GM19238 (cell line): ENCODE measurements around the gene CTAGE9.
"Not testable (repeated sequence)": the region's sequence is repeated elsewhere in the genome, so short reads cannot be mapped to it uniquely, and the experiment has no call there.

Experiments
- DNase-seq: peaks from one replicate; pipeline ENCODE4 v3.0.0; 2011; ENCODE audit warnings: low spot score; ENCODE audit not compliant: insufficient read length

CTAGE9 gene

GRCh38 chr6:131728296-131728939 is 17.6 kb upstream of the CTAGE9 start:
- DNase-seq: no peak

DNA sequence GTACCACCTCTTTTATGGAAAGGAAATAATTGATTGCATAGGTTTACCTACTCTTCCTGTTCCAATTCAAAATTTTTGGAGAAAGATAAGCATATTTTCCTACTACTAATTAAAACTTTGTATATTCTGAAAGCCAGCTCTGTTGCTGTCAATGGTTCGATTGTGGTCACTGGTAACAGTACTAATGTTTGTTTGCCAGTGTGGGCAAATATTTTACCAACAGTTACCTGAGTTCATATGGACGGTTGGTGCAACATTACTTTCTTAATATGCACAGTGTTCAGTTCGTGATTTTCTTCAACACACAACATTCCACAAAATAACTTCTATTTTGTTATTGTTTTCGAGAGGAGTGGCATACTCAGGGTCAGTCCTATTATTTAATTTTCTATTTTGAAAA is 17.1 kb upstream of the CTAGE9 start:
- no peak for DNase-seq

DNA sequence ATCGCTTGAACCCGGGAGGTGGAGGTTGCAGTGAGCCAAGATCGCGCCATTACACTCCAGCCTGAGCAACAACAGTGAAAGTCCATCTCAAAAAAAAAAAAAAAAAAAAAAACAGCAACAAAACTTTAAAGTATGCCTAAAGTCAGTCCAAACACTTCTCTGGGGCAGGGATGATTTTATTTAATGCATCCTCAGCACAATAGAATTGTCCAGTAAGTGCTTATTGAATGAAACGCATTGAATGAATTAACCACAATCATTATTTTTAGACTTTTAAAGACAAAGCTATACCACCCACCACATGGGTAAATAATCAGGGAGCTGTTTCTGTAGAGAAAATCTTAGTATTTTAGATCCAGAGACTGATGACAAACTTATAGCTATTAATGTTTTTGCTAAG is 16.6 kb upstream of the CTAGE9 start:
- DNase-seq: no peak

DNA sequence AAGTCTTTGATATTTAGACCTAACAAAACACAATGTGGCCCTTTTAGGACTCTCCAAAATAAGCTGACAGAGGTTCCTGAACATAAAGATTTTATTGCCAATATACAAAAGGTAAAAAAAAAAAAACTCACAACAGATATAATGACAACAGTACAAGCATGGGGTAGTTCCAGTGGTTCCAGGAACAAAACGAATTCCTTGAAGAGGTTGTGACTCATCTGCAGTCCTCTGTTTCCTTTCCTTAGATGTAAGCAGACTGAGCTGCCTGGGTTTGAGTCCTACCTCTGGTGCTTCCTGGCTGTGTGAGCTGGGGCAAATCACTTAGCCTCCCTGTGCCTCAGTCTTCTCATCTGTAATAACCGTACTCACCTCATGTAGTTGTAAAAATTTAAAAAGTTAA is 13.3 kb upstream of the CTAGE9 start:
- no peak for DNase-seq

DNA sequence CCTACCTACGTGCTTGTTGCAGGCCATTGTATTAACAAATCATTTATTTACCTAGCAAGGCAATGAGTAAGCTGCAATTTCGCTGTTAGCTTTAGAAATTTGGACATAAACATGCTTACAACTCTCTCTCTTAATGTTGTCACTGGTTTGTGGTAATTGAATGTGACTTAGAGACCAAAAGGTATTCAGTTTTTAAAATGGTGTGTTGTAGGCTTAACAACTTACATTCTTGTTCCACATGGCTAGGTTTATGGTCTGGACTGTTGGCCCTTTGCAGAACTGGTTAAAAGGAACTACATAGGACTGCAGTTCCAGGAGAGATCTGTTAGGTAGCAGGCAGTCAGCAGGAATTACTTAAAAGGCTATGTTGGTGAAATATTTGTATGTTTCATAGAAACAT is 10.3 kb upstream of the CTAGE9 start:
- DNase-seq: no peak

GRCh38 chr6:131717836-131718542 is 7.2 kb upstream of the CTAGE9 start:
- no peak for DNase-seq

DNA sequence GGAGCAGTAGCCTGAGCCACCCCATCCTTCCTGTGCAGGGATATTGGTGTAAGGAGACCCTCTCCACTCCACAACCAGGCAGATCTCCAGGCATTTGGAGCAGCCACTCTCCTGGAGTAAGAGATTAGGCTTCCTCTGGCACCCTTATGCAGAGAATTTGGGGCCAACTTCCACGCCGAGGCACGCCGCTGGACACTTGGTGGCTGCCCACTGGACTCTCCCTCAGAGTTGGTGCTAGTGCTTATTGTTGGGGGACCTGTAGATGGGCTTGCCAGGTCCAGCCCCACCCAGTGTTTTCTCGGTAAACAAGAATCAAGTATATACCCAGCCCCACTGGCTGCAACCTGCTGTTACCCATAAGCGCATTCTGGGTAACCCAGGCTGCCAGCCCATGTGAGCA is 4.8 kb upstream of the CTAGE9 start:
- DNase-seq: not testable (repeated sequence)

- not testable (repeated sequence) for DNase-seq
Measured at GRCh38 chr6:131703905-131704304, 6.9 kb downstream of the CTAGE9 start.

DNA sequence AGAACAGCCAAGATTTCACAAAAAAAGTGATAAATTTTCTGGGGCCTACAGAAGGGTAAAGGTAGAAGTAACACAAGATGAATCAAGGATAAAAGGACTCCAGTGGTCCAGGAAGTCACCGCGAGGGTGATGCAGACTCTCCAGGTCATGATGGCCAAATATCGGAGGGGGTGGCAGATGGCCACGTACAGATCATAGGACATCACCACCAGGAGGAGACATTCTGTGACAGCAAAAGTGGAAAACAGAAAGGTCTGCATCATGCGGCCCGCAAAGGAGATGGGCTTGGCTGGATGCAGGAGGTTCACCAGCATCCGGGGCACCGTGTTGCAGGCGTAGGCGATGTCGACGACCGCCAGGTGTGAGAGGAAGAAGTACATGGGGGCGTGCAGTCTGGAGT is 10.0 kb downstream of the CTAGE9 start:
- not testable (repeated sequence) for DNase-seq

DNA sequence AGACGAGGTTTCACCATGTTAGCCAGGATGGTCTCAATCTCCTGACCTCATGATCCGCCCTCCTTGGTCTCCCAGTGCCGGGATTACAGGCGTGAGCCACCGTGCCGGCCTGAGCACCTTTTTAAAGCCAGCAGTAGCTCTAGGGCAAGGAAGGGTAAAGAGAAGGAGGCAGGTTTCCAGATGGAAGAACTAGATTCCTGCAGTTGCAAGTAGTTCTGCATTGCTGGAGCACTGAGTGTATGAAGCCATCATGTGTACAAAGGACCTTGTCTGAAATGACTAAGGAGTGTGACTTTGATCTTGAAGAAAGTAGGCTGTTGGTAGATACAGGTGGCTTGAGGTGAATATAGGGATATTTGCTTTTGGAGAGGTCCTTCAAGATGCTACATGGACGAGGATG is 13.9 kb downstream of the CTAGE9 start:
- no peak for DNase-seq

GRCh38 chr6:131694832-131695426 is 15.9 kb downstream of the CTAGE9 start:
- no peak for DNase-seq

GRCh38 chr6:131693384-131693783 is 17.4 kb downstream of the CTAGE9 start:
- DNase-seq: no peak

- no peak for DNase-seq
Measured at GRCh38 chr6:131692589-131692988, 18.2 kb downstream of the CTAGE9 start.

DNA sequence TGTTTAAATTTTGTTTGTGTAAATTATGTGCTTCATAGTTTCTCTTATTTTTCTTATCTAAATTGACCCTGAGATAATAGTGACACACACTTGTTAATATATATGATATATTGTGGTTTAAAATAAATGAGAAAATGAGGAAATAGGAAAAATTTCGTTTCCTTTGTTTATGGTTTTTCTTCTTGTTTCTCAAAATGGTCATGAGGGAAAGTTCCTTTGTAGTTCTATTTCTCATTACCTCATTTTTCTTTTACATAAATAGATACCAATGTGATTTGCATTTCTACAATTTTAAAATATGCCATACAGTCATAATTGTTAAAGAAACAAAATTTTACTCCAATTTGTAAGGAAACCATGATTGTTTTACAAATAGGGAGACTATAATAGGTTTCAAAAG is 18.8 kb downstream of the CTAGE9 start:
- DNase-seq: no peak

DNA sequence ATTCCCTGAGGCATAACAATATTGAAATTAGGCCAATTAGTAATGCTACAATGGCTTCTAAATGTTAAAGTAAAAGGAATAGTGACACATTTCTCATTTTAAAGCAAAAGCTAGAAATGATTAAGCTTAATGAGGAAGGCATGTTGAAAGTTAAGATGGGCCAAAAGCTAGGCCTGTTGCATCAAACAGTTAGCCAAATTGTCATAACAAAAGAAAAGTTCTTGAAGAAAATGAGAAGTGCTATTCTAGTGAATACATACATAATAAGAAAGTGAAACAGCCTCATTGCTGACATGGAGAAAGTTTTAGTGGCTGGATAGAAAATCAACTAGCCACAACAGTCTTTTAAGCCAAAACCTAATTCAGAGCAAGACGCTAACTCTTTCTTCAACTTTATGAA is 22.5 kb downstream of the CTAGE9 start:
- DNase-seq: no peak

GRCh38 chr6:131687022-131687421 is 23.8 kb downstream of the CTAGE9 start:
- DNase-seq: no peak

GRCh38 chr6:131685266-131685780 is 25.5 kb downstream of the CTAGE9 start:
- no peak for DNase-seq

GRCh38 chr6:131683479-131683878 is 27.3 kb downstream of the CTAGE9 start:
- no peak for DNase-seq

DNA sequence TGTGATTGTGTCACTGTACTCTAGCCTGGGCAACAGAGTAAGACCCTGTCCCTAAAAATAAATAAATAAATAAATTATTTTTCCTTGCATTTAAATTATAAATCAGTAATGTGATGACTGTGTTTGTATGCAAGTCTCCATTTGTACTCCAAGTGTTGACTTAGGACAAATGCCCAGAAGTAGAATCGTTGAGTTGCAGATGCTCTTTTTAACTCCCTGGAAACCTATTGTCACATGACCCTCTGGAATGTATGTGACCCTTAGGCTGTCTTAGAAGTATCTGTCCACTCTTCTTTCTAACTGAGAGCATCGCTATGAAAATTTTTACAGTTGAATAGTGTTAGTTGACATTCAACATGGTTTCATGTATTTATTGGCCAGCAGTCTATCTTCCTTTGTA is 28.4 kb downstream of the CTAGE9 start:
- no peak for DNase-seq

- DNase-seq: no peak
Measured at GRCh38 chr6:131681585-131681984, 29.2 kb downstream of the CTAGE9 start.

DNA sequence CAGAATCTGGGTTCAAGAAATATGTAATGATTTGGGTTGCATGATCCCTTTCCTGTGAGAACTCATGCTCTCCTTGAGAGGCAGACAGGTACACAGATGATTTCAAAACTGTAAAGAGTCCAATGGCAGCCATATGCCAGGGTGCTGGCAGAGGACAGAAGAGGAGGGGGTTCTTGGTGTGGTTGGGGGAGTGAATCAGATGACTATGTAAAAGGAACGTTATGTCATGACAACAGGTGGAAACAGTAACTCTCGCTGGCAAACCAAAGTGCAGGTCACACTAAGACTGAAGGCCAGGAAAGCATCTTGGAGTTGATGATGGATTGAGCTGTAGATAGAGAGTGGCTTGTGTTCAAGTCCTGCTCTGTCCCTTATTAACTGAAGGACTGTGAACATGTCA is 29.9 kb downstream of the CTAGE9 start:
- DNase-seq: no peak

DNA sequence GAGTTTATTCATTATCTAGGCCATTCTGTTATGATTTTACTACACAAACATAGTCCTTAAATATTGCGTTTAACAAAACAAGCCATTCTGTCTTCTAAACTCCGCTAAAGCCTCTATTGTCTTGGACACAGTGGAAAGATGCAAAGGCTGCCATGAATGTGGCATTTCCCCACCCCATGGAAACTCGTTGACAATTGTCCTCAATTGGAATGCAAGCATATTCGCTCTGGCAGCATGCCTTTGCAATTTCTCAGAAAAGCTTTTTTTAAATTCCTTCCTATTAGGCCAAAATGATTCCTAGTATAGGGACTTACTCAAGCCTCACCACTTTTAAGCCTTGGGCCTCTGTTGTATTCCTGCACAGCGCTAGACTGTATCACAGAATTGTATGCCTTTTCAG is 32.4 kb downstream of the CTAGE9 start:
- no peak for DNase-seq

GRCh38 chr6:131673184-131673583 is 37.6 kb downstream of the CTAGE9 start:
- no peak for DNase-seq
